ENCODE measurements around the gene PHB1. TPM values are rescaled to one million over a fixed set of nuclear protein-coding genes. Genes with fewer than 3 reads are reported as not detected.

PHB1 gene
- total RNA-seq, 1 donor, result 71.7 TPM

DNA sequence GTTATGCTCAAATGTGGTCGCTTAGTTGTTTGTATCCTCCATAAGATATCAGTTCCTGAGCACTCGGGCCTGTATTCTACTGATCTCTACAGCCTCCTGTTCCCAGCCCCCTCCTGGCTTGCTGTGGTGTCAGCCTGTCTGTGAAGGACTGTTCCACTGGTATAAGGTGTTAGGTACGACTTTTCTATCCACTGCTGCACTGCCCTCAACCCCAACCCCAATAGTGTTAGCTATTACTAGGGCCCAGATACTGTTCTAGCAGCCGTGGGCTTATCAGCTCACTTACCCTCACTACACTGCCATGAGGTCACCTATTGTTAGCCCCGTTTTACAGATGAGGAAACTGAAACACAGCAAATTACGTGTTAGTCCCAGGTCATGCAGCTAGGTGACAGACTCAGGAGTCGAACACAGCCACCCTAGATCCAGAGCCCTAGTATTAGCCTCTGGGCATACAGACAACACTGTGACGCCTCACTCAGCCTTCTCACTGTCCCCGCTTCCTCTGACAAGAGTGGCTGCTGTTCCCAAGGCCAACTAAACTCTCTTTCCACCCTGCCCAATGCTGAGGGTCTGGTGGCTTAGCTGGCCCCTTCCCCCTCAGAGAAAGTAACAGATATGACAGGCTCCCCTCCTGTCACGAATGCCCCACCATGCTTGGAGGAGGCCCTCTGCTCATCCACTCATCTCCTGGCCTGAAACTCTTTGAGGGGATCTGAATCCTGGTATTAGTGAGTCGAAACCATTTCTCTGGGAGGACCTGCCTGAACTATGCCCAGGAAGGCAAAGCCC lies 27.0 kb downstream of the PHB1 start:
- TF ChIP-seq, protein P1, sequence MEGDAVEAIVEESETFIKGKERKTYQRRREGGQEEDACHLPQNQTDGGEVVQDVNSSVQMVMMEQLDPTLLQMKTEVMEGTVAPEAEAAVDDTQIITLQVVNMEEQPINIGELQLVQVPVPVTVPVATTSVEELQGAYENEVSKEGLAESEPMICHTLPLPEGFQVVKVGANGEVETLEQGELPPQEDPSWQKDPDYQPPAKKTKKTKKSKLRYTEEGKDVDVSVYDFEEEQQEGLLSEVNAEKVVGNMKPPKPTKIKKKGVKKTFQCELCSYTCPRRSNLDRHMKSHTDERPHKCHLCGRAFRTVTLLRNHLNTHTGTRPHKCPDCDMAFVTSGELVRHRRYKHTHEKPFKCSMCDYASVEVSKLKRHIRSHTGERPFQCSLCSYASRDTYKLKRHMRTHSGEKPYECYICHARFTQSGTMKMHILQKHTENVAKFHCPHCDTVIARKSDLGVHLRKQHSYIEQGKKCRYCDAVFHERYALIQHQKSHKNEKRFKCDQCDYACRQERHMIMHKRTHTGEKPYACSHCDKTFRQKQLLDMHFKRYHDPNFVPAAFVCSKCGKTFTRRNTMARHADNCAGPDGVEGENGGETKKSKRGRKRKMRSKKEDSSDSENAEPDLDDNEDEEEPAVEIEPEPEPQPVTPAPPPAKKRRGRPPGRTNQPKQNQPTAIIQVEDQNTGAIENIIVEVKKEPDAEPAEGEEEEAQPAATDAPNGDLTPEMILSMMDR (IDR thresholded peaks at IDR 0.05; ENCODE audit: extremely low read depth, low read depth, low read length), result no peak
- H3K4me3 ChIP-seq (ENCODE audit: insufficient read depth, low read length), result no peak overlapping the region
- H3K9me3 ChIP-seq (ENCODE audit: low read depth, low read length), result no peaks in the 10 kb centered on the region
- no peak overlapping the region for H3K4me2 ChIP-seq (ENCODE audit: insufficient read depth, low read length)
- no peaks in the 10 kb centered on the region for H3K36me3 ChIP-seq (ENCODE audit: insufficient read depth, low read length)
- no peaks in the 10 kb centered on the region for H3K27me3 ChIP-seq (ENCODE audit: insufficient read depth, low read length)
- DNase-seq (ENCODE audit: insufficient read length, low spot score, missing footprints), result no peak
- no peaks in the 10 kb centered on the region for H3K79me2 ChIP-seq (ENCODE audit: insufficient read depth, low read length)
- no peaks in the 10 kb centered on the region for H4K20me1 ChIP-seq (ENCODE audit: insufficient read depth, low read length)
- peaks cover 6% of the 10 kb centered on the region for H3K4me1 ChIP-seq (ENCODE audit: insufficient read depth, low read length)
- H3K27ac ChIP-seq (ENCODE audit: low read depth, low read length), result no peak overlapping the region
- no peak overlapping the region for H2AFZ ChIP-seq (ENCODE audit: low read length)

DNA sequence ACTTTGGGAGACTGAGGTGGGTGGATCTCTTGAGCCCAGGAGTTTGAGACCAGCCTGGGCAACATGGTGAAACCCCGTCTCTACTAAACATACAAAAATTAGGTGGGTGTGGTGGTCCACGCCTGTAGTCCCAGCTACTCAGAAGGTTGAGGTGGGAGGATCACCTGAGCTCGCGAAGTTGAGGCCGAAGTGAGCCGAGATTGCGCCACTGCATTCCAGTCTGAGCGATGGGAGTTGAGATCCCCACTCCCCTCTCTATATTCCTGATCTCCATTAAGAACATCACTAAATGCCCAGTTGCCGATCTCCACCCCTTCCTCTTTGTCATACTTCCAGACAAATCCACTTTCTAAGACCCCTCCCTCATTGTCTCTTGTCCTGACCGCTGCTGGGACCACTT lies 28.3 kb downstream of the PHB1 start:
- no peak for DNase-seq (ENCODE audit: insufficient read length, low spot score, missing footprints)
- H3K27me3 ChIP-seq (ENCODE audit: insufficient read depth, low read length), result no peaks in the 10 kb centered on the region
- no peak overlapping the region for H3K27ac ChIP-seq (ENCODE audit: low read depth, low read length)
- no peaks in the 10 kb centered on the region for H3K9me3 ChIP-seq (ENCODE audit: low read depth, low read length)
- H4K20me1 ChIP-seq (ENCODE audit: insufficient read depth, low read length), result no peaks in the 10 kb centered on the region
- H3K4me3 ChIP-seq (ENCODE audit: insufficient read depth, low read length), result no peak overlapping the region
- no peaks in the 10 kb centered on the region for H3K79me2 ChIP-seq (ENCODE audit: insufficient read depth, low read length)
- H3K36me3 ChIP-seq (ENCODE audit: insufficient read depth, low read length), result no peaks in the 10 kb centered on the region
- TF ChIP-seq, protein P1 (IDR thresholded peaks at IDR 0.05; ENCODE audit: extremely low read depth, low read depth, low read length), result no peak
- peaks cover 6% of the 10 kb centered on the region for H3K4me1 ChIP-seq (ENCODE audit: insufficient read depth, low read length)
- no peak overlapping the region for H3K4me2 ChIP-seq (ENCODE audit: insufficient read depth, low read length)
- no peak overlapping the region for H2AFZ ChIP-seq (ENCODE audit: low read length)

DNA sequence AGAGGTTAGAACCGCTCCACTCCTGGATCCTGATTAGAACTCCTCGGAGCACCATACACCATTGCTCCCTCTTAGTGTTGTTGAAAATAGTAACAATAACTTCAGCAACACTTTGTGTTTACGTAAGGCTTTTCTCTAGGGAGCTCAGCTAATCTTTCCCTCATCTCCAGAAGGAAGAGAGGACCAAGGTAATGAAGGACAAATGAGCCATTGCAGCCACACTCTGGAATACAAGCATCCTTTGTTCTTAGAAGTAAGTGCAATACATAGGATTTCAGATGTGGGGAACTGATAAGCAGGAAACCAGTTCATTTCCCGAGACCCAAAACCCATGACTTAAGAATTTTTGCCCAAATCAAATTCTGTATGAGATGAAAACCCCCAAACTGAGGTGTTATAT lies 29.7 kb downstream of the PHB1 start:
- Histone ChIP-seq H3K4me2 (ENCODE audit: insufficient read depth, low read length) (no peak overlapping the region), H3K36me3 (ENCODE audit: insufficient read depth, low read length) (no peaks in the 10 kb centered on the region), H3K27me3 (ENCODE audit: insufficient read depth, low read length) (no peaks in the 10 kb centered on the region), H4K20me1 (ENCODE audit: insufficient read depth, low read length) (no peaks in the 10 kb centered on the region), H3K79me2 (ENCODE audit: insufficient read depth, low read length) (no peaks in the 10 kb centered on the region), H2AFZ (ENCODE audit: low read length) (no peak overlapping the region), H3K27ac (ENCODE audit: low read depth, low read length) (no peak overlapping the region), H3K4me3 (ENCODE audit: insufficient read depth, low read length) (no peak overlapping the region), H3K9me3 (ENCODE audit: low read depth, low read length) (no peaks in the 10 kb centered on the region), H3K4me1 (ENCODE audit: insufficient read depth, low read length) (peaks cover 3% of the 10 kb centered on the region)
- peak; percentile 27 for DNase-seq (ENCODE audit: insufficient read length, low spot score, missing footprints)
- TF ChIP-seq, protein P1 (IDR thresholded peaks at IDR 0.05; ENCODE audit: extremely low read depth, low read depth, low read length), result no peak

DNA sequence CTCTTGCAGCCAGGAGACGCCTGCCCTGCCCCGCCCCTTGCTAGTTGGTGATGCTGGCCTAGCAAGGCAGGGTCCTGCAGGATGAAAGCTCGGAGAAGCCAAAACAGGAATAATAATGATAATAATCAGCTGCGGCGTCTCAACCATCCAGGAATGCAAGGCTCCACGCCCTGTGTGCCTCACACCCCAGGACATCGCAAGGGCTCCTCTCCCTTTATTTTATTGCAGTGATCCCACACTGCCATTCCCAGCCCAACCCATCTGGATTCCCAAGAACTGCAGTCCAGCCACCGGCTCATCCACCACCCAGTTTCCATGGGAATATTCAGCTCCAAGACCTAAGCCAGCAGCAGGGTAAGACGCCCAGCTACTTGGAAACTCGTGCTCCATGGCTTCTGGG lies 31.6 kb downstream of the PHB1 start:
- H3K4me2 ChIP-seq (ENCODE audit: insufficient read depth, low read length), result no peak overlapping the region
- DNase-seq (ENCODE audit: insufficient read length, low spot score, missing footprints), result no peak
- no peak overlapping the region for H2AFZ ChIP-seq (ENCODE audit: low read length)
- no peaks in the 10 kb centered on the region for H3K27me3 ChIP-seq (ENCODE audit: insufficient read depth, low read length)
- no peaks in the 10 kb centered on the region for H3K4me1 ChIP-seq (ENCODE audit: insufficient read depth, low read length)
- H3K27ac ChIP-seq (ENCODE audit: low read depth, low read length), result no peak overlapping the region
- no peaks in the 10 kb centered on the region for H4K20me1 ChIP-seq (ENCODE audit: insufficient read depth, low read length)
- no peaks in the 10 kb centered on the region for H3K79me2 ChIP-seq (ENCODE audit: insufficient read depth, low read length)
- H3K9me3 ChIP-seq (ENCODE audit: low read depth, low read length), result peaks cover 5% of the 10 kb centered on the region
- H3K4me3 ChIP-seq (ENCODE audit: insufficient read depth, low read length), result no peak overlapping the region
- no peaks in the 10 kb centered on the region for H3K36me3 ChIP-seq (ENCODE audit: insufficient read depth, low read length)
- TF ChIP-seq, protein P1 (IDR thresholded peaks at IDR 0.05; ENCODE audit: extremely low read depth, low read depth, low read length), result no peak

Measured in osteoblast (primary cell).